Brain pericyte (primary cell): Measurements from ENCODE around the gene TSPAN7.

Experiments
- DNase-seq: peaks from one replicate; pipeline ENCODE4 v3.0.0-alpha.2; 2012; ENCODE audit warnings: low read depth, low spot score

The TSPAN7 gene

DNA sequence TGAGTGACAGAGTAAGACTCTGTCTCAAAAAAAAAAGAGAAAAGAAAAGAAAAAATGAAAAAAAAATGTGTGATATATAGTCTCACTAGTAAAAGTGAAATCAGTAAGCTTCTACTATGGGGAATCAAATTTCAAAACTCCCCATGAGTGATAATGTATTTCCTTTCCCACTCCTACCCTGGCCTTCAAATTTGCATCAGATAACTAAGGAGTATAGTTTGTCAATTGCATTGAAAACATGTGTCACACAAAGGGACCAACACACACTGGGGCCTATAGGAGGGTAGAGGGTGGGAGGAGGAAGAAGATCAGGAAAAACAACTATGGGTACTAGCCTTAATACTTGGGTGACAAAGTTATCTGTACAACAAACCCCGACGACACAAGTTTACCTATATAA, 118.4 kb downstream of the TSPAN7 start:
- no peak for DNase-seq

DNA sequence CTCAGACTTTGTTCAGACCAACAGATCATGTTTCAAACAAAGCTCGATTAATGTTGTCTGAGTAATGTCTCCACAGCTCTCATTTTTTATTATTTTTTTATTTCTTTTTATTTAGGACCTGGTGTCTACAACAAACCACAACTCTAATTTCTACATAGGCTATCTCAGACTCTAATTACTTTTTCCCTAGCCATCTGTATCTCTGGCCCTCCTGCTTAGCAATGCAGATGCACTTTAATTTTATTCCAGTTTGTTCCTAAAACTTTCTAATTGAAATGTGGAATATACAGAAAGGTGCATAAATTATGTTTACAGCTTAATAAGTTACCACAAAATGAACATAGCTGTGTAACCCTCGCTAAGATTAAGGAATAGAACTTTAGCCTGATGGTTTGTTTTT, 120.8 kb downstream of the TSPAN7 start:
- no peak for DNase-seq

DNA sequence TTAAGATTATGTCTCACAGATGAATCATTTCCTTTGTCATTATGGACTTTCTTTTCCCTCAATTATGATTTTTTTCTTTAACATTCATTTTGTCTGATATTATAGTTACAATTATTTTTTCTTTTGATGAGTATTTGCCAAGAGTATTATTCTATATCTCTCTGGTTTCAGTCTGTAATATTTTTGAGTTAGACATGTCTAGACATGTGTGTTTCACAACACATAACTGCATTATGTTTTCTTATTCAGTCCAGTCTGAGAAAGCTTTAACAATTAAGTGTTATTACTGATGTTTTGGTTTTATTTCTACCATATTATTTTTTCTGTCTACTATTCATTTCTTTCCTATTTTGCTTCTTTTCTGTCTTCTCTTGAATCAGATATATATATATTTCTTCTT, 131.6 kb downstream of the TSPAN7 start:
- no peak for DNase-seq

DNA sequence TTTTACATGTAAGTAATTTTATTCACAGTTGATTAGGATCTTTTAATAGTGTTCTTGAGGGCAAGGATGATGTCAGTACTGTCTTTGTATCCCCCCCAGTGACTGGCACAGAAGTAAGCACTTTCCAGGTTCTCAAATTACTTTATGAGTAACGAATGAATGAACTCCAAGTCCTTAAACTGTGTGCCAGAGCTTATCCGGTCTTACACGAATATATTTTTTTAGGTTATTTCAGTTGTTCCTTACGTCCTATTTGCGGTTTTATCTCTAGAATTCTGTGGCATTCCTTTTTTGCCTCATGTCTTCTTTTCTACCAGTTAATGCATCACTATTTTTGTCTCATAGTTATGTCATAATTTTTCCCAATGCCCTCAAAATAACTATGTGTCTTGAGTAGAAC, 133.1 kb downstream of the TSPAN7 start:
- no peak for DNase-seq

DNA sequence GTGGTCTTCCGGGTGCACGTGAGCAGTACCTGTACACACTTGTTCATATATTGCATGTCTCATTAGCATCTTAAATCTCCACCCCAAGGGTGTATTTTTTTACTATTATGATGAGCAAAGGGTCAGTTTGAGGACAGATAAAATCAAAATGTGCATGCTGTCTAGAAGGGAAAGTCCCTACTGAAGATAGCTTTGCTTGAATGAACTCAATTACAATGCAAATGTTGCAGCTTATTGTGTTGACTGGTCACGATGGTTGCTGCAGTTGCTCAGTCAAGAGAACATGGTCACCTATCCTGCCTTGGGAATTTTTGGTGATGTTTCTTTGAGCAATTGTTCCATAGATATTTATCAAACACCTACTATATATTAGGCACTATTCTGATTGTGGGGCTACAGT, 136.1 kb downstream of the TSPAN7 start:
- DNase-seq, result no peak

DNA sequence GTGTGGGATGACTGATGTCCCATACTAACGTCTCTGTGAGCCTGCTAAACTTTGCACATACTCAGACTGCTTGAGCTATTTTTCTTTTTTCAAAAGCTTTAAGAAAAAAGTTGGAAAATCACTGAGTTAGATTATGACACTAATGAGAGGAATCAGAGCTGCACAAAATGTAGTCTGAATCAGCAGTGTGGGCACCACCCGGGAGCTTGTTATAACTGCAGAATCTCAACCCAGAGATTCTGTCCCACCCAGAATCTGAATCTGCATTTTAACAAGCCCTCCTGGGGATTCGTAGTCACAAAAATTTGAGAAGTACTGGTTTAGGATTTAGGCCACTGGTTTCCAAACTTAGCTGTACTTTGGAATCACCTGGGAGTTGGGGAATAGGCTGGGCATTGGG, 137.8 kb downstream of the TSPAN7 start:
- DNase-seq, result no peak

DNA sequence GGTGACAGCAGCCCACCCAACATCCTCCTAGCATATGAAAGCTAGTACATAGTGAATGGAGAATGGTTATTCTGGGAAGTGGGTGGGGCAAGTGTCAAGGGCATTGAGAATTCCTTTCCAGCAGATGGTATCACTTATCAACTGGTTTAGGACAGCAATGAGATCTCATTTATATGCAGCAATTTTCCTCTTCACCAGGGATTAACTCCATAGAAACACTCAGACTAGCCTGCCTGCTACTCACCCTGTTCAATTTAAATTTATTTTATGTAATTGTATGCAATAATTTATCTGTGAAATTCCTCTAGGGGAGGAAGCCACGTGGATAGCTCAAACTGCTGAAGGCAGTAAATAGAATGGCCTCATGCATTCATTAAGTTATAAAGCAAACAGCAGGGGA, 138.4 kb downstream of the TSPAN7 start:
- DNase-seq, result no peak

DNA sequence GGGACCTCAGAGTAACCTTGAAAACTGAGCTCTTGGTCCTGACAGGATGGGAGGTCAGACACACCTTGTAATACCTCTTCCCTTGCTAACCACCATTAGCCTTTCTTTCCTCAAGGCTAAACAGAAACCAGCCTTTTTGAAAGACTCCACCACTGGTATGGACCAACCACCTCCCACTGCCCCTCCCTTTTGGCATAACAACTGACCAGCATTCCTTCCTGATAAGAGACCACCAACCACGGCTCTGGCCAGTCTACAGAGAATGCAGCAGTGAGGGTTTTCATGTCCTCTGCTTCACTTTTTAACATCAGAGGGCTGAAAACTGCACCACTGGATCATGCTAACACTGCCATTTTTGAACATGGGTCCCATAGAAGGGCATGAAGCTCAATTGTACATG, 139.7 kb downstream of the TSPAN7 start:
- DNase-seq, result no peak

DNA sequence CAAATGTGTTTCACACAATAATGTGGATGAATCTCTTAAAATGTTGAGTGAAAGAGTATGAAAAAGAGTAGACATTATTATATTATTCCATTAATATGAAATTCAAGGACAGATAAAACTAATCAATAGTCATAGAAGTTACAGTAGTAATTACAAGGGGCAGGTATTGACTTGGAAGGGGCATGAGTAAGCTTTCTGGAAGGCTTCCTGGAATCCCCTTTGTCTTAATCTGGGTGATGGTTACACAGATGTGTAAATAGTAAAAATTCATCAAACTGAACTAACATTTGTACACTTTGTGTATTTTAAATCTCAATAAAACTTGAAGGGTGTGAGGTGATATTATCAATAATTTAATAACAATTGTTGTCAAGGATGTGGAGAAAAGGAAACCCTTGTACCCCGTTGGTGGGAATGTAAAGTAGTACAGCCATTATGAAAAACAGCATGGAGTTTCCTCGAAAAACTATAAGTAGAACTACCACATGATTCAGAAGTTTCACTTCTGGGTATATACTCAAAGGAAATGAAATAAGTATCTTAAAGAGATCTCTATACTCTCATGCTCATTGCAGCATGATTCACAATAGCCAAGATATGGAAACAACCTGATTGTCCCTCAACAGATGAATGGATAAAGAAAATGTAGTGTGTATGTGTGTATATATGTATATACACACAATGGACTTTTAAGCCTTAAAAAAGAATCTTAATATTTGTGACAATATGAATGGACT, 143.0 kb downstream of the TSPAN7 start:
- no peak for DNase-seq

DNA sequence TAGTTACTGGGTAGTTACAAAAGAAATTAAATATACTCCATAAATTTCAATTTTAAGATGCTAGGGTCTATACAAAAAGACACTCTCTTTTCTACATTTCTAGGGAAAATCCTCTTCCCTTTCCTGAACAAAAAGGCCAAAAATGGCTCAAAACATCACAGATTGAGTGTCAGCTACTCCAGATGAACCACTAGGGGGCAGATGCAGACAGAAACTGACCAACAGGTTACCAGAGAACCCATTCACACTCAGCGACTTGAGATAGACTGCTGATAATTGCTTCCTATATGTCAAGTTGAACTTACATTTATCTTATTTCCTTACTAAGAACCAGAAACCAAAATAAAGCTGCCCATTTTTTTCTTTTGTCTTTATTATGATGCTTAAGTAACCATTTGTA, 156.5 kb downstream of the TSPAN7 start:
- no peak for DNase-seq

DNA sequence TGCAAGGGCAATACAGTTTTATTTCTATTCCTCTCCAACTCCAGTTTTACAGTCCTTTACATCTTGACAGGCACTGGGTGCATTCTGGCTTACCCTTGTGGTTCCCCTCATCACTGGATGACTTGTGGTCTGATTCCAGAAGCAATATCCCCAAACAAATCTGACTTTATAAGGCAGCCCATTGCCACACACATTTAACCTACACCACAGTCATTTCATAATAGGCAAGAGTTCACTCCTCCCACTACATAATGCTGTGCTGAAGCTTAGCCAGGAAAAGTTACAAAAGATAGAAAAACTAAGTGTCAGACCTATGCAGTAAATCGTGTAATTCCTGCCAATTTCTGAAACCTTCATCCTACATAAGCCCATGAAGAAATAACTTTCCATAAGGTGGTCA, 157.0 kb downstream of the TSPAN7 start:
- DNase-seq, result no peak

DNA sequence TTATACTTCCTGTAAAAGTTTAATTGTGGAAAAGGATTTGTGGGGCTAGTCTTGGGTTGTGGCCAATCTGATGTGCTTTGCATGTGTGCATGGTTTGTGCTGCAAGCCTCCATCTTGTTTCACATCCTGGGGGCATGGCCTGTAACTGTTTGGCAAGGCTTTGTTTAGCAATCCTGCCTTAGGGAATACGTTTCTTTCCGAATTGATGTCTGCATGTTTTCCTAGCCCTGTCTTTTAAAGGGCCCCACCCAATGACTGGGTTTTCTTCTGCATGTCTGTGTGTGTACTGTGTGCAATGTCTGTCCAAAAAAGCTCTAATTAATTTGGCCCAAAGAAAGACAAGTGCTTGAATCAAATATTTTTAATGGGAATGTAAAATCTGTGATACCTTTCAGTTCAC, 165.3 kb downstream of the TSPAN7 start:
- DNase-seq, result no peak

DNA sequence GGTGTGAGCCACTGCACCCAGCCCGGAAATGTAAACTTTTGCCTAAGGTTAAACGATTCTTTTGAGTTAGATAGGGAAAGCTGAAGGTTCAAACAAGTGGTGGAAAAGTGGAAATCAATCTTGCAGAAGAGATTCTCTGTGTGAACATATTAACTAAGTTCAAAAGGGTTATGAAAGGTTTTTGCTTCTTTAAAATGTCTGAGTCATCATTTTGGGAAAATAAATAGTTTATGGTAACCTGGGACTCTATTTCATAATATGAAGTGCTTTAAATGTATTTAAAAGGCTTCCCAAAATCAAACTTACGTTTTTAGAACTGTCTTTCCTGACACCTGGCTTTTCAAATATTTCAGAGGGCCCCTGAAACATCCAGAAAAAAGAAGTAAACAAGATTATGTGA, 166.3 kb downstream of the TSPAN7 start:
- DNase-seq, result no peak

DNA sequence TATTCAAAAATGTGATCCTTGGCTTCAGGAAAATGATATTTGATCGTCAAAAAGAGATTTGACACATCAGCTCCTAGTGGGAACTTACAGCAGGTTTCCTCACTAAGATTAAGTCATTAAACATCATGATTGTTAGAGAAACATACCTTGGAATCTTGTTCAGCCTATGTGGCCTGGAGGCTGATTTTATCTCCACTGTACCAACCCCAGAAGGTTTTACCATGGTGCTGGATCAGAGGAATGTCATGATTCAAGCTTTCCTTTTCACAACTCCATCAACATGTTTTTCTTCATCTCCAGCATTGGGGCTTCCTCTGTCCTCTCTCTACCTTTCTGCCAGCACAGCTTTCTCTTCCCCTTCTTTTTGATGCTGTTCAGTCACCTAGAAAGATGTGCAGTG, 171.5 kb downstream of the TSPAN7 start:
- no peak for DNase-seq
